ENCODE data around the gene TMEM270. TPM values are rescaled to one million over a fixed set of nuclear protein-coding genes. Genes with fewer than 3 reads are reported as not detected.

The TMEM270 gene
- total and polyA plus RNA-seq, 2 donors (not counting 1 experiment from before 2014, with no cell fraction given), result not detected

DNA sequence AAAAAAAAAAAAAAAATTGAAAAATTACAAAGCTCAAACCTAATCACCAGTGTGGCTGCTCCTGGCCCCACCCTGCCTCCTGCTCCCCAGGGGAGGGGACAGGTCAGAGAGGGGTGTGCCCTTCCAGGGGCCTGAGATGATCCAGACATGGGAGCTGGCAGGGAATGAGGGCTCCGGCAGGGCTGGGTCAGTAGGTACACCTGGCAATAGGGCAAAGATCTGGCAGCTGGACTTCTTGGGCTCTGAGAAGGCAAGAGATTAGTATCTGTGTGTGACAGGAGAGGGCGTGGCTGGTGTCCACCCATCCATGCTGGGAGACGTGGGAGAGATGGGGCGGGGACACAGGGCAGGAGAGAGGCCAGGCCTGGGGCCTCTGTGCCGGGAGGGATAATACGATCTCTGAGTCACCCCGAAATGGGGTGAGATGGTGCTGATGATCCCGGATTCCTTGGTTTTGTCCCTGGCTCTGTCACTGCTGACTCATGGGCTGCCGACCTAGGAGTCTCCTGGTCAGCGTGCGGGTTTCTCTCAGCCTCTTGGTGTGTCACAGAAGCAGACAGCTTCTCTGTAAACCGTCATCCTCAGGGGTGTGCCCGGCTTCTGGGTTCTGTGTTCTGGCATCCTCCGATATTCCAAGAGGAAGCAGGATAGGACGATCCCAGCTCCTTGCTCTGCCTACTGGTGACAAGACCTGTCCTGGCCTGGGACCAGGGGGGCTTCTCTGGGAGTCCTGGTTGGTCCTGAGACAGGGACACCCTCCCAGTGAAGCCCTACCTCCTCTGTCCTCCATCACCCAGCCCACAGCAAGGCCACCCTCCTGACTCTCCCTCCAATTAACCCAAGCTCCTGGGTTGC lies 38.4 kb upstream of the TMEM270 start:
- H3K4me2 ChIP-seq (replicated peaks; ENCODE audit: low read depth, low read length, poor library complexity, severe bottlenecking), result no peak overlapping the region
- no peak for ATAC-seq (ENCODE audit: low read depth)
- peaks cover 15 to 16% of the 10 kb centered on the region in 2 donors for H3K4me1 ChIP-seq (ENCODE audit: control insufficient read depth in 2 of 2, insufficient read depth in 2 of 2, low read length in 2 of 2)
- peaks cover 0 to 5% (median 0%) of the 10 kb centered on the region in 4 experiments for H3K27me3 ChIP-seq (replicated peaks in 1 of 4; ENCODE audit: control extremely low read depth in 1 of 4, control insufficient read depth in 3 of 4, insufficient read depth in 4 of 4, low read length in 3 of 4)
- H3K36me3 ChIP-seq (replicated peaks in 1 of 2; ENCODE audit: control extremely low read depth in 1 of 2, control insufficient read depth in 1 of 2, extremely low read depth in 1 of 2, insufficient read depth in 2 of 2, low read length in 1 of 2), result no peaks in the 10 kb centered on the region
- Mint-ChIP-seq H3K27me3 (peaks cover 9% of the 10 kb centered on the region), H3K4me1 (peaks cover 16% of the 10 kb centered on the region), H3K9me3 (ENCODE audit: insufficient read depth) (no peaks in the 10 kb centered on the region), H3K4me3 (no peak overlapping the region), H3K27ac (no peak overlapping the region)
- ChIA-PET POLR2A (no interaction called here), CTCF (interaction anchor here (1.5 kb wide), 1 partner anchor 34 kb away, joined by 3 read pairs; no protein-coding TSS in a partner anchor)
- H3K9me3 ChIP-seq (ENCODE audit: control extremely low read depth in 1 of 3, control insufficient read depth in 2 of 3, insufficient read depth in 1 of 3, low read length in 2 of 3), result no peaks in the 10 kb centered on the region
- no peak overlapping the region for H2AFZ ChIP-seq (ENCODE audit: insufficient read depth, low read depth, low read length, poor library complexity, severe bottlenecking)
- no peaks in the 10 kb centered on the region for H3K79me2 ChIP-seq (ENCODE audit: control insufficient read depth, insufficient read depth, low read length)
- no peak for TF ChIP-seq CTCF (IDR thresholded peaks at IDR 0.05)
- 90% methylated on average over 15 of the region's 15 CpGs for WGBS (ENCODE audit: insufficient coverage)
- no peaks in the 10 kb centered on the region for H4K20me1 ChIP-seq (ENCODE audit: control insufficient read depth, insufficient read depth, low read length, poor library complexity, severe bottlenecking)
- H3K9ac ChIP-seq (ENCODE audit: low read length), result no peak overlapping the region
- no peak overlapping the region for H3K4me3 ChIP-seq (ENCODE audit: control extremely low read depth in 1 of 5, extremely low read depth in 1 of 5, insufficient read depth in 1 of 5, low read depth in 2 of 5, low read length in 4 of 5)
- no peak for DNase-seq
- intact Hi-C loops (cut with micrococcal nuclease), result no loop called here
- H3K27ac ChIP-seq (ENCODE audit: low read length in 2 of 2), result no peak overlapping the region

GRCh38 chr7:73823257-73823656 lies 37.7 kb upstream of the TMEM270 start:
- intact Hi-C loops (cut with micrococcal nuclease), result no loop called here
- Histone ChIP-seq H3K27me3 (replicated peaks in 1 of 4; ENCODE audit: control extremely low read depth in 1 of 4, control insufficient read depth in 3 of 4, insufficient read depth in 4 of 4, low read length in 3 of 4) (peaks cover 0 to 5% (median 0%) of the 10 kb centered on the region in 4 experiments), H2AFZ (ENCODE audit: insufficient read depth, low read depth, low read length, poor library complexity, severe bottlenecking) (no peak overlapping the region), H4K20me1 (ENCODE audit: control insufficient read depth, insufficient read depth, low read length, poor library complexity, severe bottlenecking) (no peaks in the 10 kb centered on the region), H3K36me3 (replicated peaks in 1 of 2; ENCODE audit: control extremely low read depth in 1 of 2, control insufficient read depth in 1 of 2, extremely low read depth in 1 of 2, insufficient read depth in 2 of 2, low read length in 1 of 2) (no peaks in the 10 kb centered on the region), H3K4me1 (ENCODE audit: control insufficient read depth in 2 of 2, insufficient read depth in 2 of 2, low read length in 2 of 2) (peaks cover 22% of the 10 kb centered on the region in 2 donors), H3K79me2 (ENCODE audit: control insufficient read depth, insufficient read depth, low read length) (no peaks in the 10 kb centered on the region), H3K27ac (ENCODE audit: low read length in 2 of 2) (no peak overlapping the region), H3K9me3 (ENCODE audit: control extremely low read depth in 1 of 3, control insufficient read depth in 2 of 3, insufficient read depth in 1 of 3, low read length in 2 of 3) (no peaks in the 10 kb centered on the region), H3K4me3 (ENCODE audit: control extremely low read depth in 1 of 5, extremely low read depth in 1 of 5, insufficient read depth in 1 of 5, low read depth in 2 of 5, low read length in 4 of 5) (no peak overlapping the region), H3K9ac (ENCODE audit: low read length) (no peak overlapping the region), H3K4me2 (replicated peaks; ENCODE audit: low read depth, low read length, poor library complexity, severe bottlenecking) (no peak overlapping the region)
- WGBS (ENCODE audit: insufficient coverage), result 95% methylated on average over 5 of the region's 5 CpGs
- Mint-ChIP-seq H3K9me3 (ENCODE audit: insufficient read depth) (no peaks in the 10 kb centered on the region), H3K27ac (no peak overlapping the region), H3K4me3 (no peak overlapping the region), H3K4me1 (peaks cover 22% of the 10 kb centered on the region), H3K27me3 (peaks cover 7% of the 10 kb centered on the region)
- ATAC-seq (ENCODE audit: low read depth) (no peak), DNase-seq (no peak)
- CTCF ChIA-PET, result no interaction called here
- POLR2A ChIA-PET, result no interaction called here
- TF ChIP-seq CTCF (IDR thresholded peaks at IDR 0.05) (no peak), EZH2 (IDR thresholded peaks at IDR 0.05; ENCODE audit: borderline replicate concordance, insufficient read depth, low read depth, low read length, poor library complexity, severe bottlenecking) (no peak)

Measured in B cell (primary cell).